Activated CD8-positive, alpha-beta memory T cell treated with anti-CD3 and anti-CD28 coated beads for 36 hours (primary cell): ENCODE data around the gene SEMA5A. TPM values are rescaled to one million over a fixed set of nuclear protein-coding genes. Genes with fewer than 3 reads are reported as not detected.

Experiments
- CTCF ChIA-PET: fragments of 350-600 bp; sonication (Branson Sonifier 250); formaldehyde crosslinking; loops from one replicate; lab custom pipeline; 2021; ENCODE audit warnings: antibody characterized with exemption; lab: Charles Lee
- POLR2A ChIA-PET: fragments of 350-600 bp; sonication (Branson Sonifier 250); formaldehyde crosslinking; loops from one replicate; lab custom pipeline; 2021; ENCODE audit warnings: antibody characterized with exemption; lab: Charles Lee
- total RNA-seq, 2 experiments: library from RNA; stranded (reverse); gene quantifications; one replicate each; pipeline ENCODE4 v1.2.3, GENCODE V29; 2021

The SEMA5A gene
- total RNA-seq, 2 experiments from 2014 or later: not detected

DNA sequence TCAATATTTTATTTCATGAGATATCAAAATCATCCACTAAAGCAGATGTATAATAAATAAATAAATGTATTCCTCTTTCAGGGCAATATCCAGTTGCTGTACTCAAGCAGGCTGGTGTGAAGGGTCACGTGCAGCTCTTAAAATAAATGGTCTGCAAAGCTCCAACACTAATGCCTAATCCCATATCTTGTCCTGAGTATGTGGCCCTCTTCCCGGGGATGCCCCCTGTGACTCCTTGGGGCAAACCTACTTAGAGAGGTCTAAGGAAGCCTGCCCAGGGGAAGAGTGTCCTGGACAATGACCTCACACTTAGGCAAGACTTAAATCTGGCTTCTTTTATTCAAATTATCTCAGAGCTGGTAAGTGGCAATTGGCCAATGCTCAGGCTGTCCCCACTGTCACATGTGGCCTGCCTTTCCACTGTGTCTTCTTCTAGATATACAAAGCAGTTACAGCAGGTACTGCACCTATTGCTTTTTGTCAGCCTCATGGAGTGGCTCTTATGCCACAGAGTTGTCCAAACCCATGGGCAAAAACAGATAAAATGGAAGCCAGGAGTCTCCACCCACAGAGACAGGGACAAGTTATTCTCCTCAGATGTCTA lies 55.3 kb downstream of the SEMA5A start:
- ChIA-PET POLR2A (no interaction called here), CTCF (no interaction called here)

DNA sequence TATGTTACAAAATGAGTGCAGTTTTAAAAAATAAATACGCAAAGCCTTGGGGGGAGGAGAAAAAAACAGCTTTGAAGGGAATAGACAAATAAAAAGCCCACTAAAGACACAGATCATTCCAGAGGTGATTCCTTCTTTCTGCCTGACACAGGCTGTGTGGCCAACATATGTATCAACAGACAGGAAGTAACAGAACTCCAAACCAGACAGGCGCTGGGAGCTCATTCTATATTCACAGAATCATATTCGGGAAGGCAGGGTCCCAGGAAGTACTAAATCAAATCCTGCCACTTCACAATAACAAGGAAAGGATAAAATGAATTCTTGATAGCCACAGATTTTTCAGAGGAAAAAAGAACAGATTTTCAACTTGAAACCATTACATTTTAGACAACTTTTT lies 62.1 kb downstream of the SEMA5A start:
- ChIA-PET POLR2A (no interaction called here), CTCF (no interaction called here)

DNA sequence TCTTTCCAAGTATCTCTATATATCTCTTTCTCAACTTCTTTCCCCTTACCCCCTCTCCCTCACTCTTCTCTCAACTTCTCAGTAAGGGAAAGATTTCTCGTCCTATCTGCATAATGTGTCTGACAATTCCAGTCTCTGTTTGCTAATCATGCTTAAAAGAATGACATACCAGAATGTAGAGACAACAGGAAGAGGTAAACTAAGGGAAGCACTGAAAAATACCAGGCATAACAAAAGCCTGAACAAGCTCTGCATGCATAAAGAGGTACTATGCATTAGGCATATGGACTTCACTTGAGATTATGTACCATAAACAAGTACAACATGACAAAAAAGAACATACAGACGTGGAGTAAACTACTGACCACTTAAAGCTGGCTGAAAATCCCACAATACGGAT lies 62.6 kb downstream of the SEMA5A start:
- POLR2A ChIA-PET: no interaction called here
- CTCF ChIA-PET: no interaction called here

DNA sequence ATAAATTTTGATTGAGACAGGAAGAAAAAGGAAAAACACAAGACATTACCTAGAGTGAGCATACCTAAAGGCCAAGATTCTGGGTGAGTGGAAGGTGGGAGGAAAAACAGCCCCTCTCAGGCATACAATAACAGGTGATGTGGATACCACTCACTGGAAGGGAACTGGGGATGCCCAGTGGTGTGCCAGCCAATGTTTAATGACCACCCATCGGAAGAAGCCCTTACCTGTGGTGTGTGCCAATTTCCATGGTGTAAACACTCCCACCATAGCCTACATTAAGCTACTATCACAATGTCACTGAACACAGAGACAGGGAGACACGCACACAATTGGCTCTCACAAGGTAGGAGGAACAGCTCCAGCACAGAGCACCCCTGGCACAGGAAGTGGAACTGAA lies 63.5 kb downstream of the SEMA5A start:
- ChIA-PET CTCF (no interaction called here), POLR2A (no interaction called here)

DNA sequence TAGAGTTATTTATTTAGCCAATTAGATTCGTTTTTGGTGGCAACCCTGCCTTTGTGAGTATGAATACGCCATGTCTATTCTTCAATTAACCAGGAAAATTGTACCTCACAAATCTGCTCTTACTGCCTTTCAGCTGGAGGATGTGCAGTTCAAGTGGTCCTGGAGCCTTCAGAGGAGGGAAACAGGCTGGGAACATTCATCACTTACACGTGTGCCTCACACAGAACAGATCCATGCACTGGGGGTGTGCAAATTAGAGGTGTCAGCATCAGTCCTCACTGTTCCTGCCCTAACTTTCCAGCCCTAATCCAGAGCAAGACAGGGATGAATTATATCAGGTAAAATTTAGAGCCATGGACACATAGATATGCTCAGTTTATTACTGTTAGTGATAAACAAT lies 65.4 kb downstream of the SEMA5A start:
- ChIA-PET CTCF (no interaction called here), POLR2A (no interaction called here)

DNA sequence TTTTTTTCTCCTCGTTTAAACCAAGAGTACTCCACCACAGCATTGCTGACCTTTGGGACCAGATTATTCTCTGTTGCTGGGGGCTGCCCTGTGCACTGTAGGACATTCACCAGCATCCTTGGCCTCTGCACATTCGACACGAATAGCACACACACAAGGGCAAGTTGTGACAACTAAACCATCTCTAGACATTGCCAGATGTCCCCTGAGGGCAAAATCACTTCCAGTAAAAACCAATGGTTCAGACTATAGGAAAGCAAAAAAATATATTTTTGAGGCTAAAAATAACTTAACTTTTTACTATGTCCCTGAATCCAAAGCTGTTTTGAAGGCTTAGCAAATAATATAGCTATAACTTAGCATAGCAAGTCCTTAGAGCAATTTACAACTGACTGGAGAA lies 65.9 kb downstream of the SEMA5A start:
- ChIA-PET POLR2A (no interaction called here), CTCF (no interaction called here)

DNA sequence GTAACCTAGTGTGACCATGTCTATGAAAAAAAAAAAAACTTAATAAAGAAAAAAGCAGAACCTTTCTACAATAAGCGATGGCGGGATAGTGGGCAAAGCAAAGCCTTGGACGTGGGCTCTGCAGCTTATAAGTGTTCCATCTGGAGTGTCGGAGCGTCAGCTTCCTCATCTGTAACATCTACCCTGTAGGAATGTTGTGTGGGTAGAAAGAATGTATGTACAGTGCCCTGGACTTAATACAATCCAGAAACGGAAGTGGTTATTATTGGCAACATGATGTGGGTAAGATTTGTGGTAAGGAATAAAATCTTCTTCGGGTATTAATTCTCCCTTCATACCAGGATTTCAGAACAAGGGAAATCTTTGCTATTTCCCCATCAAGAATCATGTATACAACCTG lies 66.5 kb downstream of the SEMA5A start:
- ChIA-PET POLR2A (no interaction called here), CTCF (no interaction called here)

DNA sequence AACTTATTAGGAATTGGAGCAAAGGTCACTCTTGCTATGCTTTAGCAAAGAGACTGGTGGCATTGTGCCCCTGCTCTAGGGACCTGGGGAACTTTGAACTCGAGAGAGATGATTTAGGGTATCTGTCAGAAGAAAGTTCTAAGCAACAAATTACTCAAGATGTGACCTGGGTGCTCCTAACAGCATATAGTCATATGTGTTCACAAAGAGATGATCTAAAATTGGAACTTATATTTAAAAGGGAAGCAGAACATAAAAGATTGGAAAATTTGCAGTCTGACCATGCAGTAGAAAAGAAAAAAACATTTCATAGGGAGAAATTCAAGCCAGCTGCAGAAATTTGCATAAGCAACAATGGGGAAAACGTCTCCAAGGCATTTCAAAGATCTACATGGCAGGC lies 68.3 kb downstream of the SEMA5A start:
- CTCF ChIA-PET: no interaction called here
- POLR2A ChIA-PET: no interaction called here

DNA sequence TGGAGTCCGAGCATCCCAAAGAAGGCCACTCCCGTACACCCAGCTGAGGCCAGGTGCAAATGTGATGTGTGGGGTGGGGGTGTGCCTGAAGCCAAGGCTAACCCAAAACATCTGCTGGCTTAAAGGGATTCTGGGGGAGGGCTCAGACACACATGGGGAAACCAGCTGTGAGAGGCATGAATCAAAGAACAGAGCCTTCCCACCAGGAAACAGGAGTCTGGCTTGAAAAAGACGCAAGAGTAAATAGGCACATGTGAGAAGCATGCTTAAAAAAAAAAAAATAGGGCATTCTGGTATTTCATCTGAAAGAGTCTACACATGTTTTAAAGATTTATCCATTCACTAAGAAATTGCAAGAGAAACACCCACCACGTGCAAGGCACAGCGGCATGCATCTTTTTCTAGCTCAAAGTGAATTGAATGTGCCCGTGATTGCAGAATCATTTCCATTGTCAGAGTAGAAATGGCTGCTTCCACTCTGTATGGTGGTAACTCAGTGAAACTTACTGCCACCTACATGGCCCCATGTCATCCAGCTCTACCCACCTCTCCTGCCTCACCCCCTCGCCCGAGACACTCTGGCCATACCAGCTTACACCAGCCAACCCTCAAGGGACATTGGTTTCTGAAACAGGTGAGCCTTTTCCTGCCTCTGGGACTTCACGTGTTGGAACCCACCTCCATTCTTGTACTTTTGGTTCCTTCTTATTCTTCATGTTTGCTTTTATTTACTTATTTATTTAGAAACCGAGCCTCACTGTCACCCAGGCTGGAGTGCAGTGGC lies 71.5 kb downstream of the SEMA5A start:
- ChIA-PET CTCF (no interaction called here), POLR2A (no interaction called here)

DNA sequence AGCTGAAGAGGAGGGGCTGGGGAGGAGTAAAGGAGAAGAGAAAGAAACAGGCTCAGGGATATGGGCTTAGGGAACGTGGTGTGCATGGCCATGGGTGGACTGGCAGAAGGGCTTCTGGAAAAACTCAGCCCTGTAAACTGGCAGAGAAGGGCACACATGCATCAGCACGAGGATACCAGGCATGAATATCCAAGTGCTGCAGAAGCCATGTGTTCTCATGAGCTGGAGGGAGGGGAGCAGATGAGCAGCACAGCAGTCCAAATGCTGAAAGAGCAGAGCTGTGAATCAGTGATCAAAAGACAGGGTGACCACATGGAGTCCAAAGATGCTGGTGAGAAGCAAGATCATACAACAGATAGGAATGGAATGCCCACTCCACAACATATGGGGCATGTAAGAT lies 72.3 kb downstream of the SEMA5A start:
- ChIA-PET CTCF (no interaction called here), POLR2A (no interaction called here)

DNA sequence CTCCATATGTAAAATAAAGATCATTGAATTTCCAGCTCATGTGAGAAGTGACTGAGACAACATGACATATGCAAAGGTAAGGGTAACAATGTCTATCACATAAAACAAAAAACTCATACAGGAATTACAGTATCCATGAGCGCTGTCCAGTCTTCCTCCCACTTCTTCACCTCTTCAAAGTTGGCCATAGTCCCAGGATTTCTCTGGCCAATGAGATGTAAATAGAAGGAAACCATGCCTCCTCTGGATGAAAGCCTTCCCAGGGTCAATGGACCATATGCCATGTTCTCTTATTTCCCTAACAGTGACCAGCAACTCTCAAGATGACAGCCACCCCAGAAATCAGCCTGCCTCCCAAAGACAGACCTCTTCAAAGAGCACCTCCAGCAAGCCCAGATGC lies 75.5 kb downstream of the SEMA5A start:
- POLR2A ChIA-PET: no interaction called here
- CTCF ChIA-PET: no interaction called here

DNA sequence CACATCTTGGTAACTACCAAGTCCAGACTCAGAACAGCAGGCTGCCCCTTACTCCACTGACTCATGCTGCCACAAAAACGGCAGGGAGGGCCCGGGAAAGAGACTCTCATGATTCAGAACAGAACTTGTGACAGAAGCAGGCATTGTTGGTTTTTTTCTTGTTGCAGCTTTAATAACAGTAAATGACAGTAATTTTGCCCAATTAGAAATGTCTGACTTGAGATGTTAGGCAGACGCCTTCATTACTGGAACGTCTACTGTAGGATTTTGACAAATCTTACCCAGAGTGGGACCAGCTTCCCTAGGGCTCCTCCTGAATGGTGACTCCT lies 77.9 kb downstream of the SEMA5A start:
- ChIA-PET CTCF (no interaction called here), POLR2A (no interaction called here)

DNA sequence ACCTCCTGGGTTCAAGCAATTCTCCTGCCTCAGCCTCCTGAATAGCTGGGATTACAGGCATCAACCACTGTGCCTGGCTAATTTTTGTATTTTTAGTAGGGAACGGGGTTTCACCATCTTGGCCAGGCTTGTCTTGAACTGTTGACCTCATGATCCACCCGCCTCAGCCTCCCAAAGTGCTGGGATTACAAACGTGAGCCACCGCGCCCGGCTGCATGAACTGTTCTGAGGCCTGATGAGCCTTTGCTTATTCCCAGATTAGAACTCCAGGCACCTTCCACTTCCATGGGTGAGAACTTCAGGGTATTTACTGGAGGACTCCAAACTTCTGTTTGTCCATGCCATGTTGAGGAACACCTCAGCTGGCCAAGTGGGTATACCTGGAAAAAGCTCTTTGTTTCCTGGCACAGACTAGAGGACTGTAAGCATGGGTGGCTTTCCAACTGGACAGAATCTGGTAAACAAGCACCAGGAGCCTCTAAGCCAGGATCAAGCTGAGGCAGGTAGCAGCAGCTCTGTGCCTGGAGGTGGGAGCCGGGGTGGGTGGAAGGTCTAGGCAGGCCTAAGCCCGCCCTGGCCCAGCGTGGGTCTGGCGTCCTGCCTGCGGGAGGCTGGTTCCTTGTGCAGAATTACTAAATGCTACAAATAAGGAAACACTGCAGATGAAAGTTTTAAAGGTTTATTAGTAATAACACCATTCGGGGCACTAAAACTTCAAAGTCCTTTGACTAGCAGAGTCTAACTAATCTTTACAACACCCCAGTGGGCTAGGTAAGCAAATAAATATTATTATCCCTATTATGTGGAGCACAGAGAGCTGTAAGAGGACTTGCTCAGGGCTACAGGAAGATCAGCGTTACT lies 78.4 kb downstream of the SEMA5A start:
- ChIA-PET POLR2A (no interaction called here), CTCF (no interaction called here)

DNA sequence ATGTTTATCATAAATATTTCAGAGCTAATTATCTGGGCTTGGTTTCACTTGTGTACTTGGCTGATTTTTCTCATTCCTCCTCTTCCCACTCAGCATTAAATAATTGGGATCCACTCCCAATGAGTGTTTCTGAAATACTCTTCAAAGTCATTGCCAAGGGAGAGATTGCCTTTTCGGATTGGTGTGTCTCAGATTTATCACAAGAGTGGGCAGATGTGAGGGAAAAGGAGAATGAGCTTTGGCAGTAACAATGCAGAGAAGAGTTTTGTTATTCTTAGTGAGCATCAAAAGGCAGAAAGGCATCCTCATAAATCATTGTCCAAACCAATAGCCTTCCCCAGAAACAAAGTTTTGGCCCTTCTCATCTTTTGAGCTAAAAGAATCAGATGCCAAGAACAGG lies 79.2 kb downstream of the SEMA5A start:
- ChIA-PET POLR2A (no interaction called here), CTCF (no interaction called here)

DNA sequence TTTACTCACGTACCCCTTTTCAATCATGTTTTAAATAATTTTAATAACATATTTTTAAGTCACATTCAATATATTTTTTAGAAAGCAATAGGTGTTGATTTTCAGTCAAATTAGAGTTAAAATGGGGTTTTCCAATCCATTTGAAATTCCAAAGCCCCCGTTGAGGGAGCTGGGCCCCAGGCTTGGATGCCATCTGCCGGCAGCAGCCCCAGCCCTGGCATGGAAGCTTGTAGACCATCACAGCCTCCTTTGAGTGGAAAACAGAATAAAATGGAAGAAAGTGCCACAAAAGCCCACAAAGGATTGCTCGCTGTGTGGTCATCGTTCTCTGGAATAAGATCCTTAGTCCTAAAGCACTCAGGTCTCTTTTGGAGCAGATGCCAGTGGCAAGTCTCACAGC lies 81.4 kb downstream of the SEMA5A start:
- ChIA-PET POLR2A (no interaction called here), CTCF (no interaction called here)

DNA sequence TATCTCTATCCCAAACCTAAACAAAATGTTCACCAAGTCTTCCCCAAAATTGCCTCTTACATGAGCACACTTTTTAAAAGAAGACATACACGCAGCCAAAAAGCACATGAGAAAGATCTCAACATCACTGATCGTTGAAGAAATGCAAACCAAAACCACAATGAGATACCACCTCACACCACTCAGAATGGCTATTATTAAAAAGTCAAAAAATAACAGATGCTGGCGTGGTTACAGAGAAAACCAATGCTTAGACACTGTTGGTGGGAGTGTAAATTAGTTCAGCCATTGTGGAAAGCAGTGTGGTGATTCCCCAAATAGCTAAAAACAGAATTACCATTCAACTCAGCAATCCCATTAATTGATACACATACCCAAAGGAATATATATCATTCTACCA lies 83.8 kb downstream of the SEMA5A start:
- ChIA-PET POLR2A (no interaction called here), CTCF (no interaction called here)

DNA sequence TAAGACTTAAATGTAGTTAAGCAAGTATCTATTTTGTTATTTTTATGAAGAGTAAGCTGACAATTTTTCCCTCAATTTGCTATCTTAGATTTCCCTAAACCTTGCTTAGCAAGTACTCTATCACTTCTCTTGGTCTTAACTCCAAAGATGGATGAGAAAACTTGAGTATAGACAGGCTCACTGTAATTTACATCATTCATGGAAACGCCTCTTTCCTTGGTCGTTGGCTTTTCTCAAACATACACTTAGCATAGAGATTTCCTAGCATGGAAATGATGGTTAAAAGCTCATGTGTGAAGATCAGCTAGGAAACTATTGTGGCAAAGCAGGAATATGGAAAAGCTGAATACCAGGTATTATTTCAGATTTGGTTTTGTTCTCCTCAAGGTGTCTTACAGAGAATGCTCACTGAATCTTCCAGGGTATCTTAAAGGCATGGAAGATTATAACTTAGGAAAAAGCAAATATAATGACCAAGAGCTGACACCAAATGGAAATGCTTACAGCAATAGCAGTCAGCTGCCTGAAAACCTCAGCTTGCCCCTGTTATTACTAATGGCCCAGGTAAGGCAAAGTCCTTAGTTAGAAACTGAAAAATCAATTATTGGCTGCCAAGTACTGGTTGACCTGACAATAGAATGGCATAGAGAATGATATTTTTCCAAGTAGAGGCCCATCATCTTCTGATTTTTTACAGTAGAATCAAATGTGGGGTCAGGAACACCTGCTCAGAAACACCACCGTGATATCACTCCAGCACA lies 84.8 kb downstream of the SEMA5A start:
- CTCF ChIA-PET: no interaction called here
- POLR2A ChIA-PET: no interaction called here

DNA sequence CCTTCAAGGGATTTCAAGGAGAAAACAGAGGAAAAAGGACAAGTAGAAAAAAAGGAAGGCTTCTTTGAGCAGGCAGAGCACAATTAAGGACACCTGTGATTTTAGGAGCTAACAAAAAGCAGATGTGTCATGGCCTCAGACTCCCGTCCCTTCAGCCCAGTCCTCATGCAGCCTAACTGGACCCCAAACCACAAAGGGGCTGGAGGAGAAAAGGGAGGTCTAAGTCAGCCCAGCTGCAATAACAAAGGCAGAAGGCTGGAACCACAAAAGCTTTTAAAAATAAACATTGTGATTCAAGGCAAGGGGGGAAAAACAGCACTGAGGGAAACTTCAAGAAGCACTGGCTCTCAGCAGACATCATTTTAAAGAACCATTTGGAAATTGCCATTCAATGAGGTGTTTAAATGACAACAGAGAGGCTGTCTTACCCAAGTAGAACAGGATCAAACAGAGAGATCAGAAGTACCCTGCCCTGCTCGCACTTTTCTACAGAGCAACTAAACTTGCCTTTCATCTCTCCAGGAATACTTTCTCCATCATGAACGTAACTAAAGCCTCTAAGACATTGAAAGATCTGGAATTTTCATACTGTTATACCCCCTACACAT lies 89.3 kb downstream of the SEMA5A start:
- POLR2A ChIA-PET: no interaction called here
- CTCF ChIA-PET: no interaction called here

DNA sequence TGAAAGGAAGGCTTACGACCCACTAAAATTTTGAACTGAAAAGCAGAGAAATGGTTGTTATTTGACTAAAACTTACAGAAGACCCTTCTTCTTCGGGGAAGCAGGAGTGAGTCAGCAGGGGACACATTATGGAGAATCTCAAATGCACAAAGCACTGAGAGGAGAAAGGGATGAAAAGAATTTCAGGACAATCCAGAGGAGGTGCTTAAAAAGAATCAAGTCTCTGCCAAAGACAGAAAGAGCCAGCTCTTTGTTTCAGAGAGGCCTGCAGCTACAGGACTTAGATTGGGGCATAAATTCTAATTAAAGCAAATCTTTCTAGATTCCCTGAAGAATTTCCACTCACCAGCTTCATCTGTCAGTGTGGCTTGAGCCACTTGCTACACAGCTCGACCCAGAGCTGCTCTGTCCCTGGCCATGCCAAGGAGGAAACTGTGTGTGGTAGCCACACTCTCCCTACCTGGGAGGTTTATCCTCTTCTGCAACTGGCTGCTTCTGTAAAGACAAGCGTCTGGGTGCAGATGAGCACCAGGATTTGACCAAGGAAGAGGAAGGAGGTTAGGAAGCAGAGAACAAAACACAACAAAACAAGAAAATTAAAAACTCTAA lies 89.9 kb downstream of the SEMA5A start:
- CTCF ChIA-PET: no interaction called here
- POLR2A ChIA-PET: no interaction called here
